GM19324 (cell line): Measurements from ENCODE around the gene RAB40C.

Experiments used
- ATAC-seq: cut with Tn5 transposase; IDR thresholded peaks from one replicate; pipeline ENCODE4 v1.9.1; 2021; ENCODE audit warnings: mild to moderate bottlenecking, moderate library complexity; ENCODE audit not compliant: unreplicated experiment, low FRiP score

Gene RAB40C

GRCh38 chr16:644556-644955 lies 54.7 kb downstream of the RAB40C start:
- ATAC-seq = no peak

- no peak for ATAC-seq
These were observed 56.2 kb downstream of the RAB40C start for GRCh38 chr16:645852-646678.

GRCh38 chr16:646679-647172 lies 56.9 kb downstream of the RAB40C start:
- no peak for ATAC-seq

GRCh38 chr16:647173-647902 lies 57.5 kb downstream of the RAB40C start:
- ATAC-seq = no peak

GRCh38 chr16:648071-648780 lies 58.4 kb downstream of the RAB40C start:
- no peak for ATAC-seq

GRCh38 chr16:648781-649589 lies 59.1 kb downstream of the RAB40C start, which contains the start of gene WDR90:
WDR90 (plus strand) TSS chr16:649365; CDS start chr16:649417, 52 bp downstream.
- peak; percentile 78 for ATAC-seq

- peak; percentile 1 for ATAC-seq
These were observed 59.8 kb downstream of the RAB40C start for GRCh38 chr16:649631-650030.

- no peak for ATAC-seq
These were observed 62.0 kb downstream of the RAB40C start for GRCh38 chr16:651844-652243.

GRCh38 chr16:652454-653305 lies 62.8 kb downstream of the RAB40C start:
- ATAC-seq = no peak

GRCh38 chr16:654034-654433 lies 64.2 kb downstream of the RAB40C start:
- ATAC-seq = no peak

GRCh38 chr16:657487-657886 lies 67.6 kb downstream of the RAB40C start:
- no peak for ATAC-seq

GRCh38 chr16:658679-659571 lies 69.1 kb downstream of the RAB40C start:
- ATAC-seq = no peak

- ATAC-seq = no peak
These were observed 69.8 kb downstream of the RAB40C start for GRCh38 chr16:659618-660017.

- ATAC-seq = no peak
These were observed 70.2 kb downstream of the RAB40C start for GRCh38 chr16:660132-660458.

GRCh38 chr16:660459-661183 lies 70.8 kb downstream of the RAB40C start:
- no peak for ATAC-seq

- no peak for ATAC-seq
These were observed 71.4 kb downstream of the RAB40C start for GRCh38 chr16:661184-661821.

GRCh38 chr16:662095-662494 lies 72.2 kb downstream of the RAB40C start:
- no peak for ATAC-seq
